GM23338 (cell line): ENCODE results near the gene ASB2. TPM values are rescaled to one million over a fixed set of nuclear protein-coding genes. Genes with fewer than 3 reads are reported as not detected.

Source experiments
- ATAC-seq: fragments of 200-7000 bp; cut with Tn5 transposase; 3 replicates; pipeline ENCODE4 v1.9.1; 2020
- DNase-seq: peaks from one replicate; pipeline ENCODE4 v3.0.0-alpha.2; 2015; ENCODE audit warnings: low spot score
- H2AFZ ChIP-seq: fragments of 200-600 bp; sonication (generic); 2 replicates; pipeline ENCODE4 v1.8.0; 2016; ENCODE audit warnings: antibody characterized with exemption, mild to moderate bottlenecking, moderate library complexity
- H3F3A ChIP-seq: fragments of 200-600 bp; sonication (generic); replicated peaks from 2 replicates; pipeline ENCODE4 v1.8.0; 2017; ENCODE audit warnings: antibody characterized with exemption, mixed run types, low read depth
- H3K27ac ChIP-seq: fragments of 200-600 bp; sonication (generic); 2 replicates; pipeline ENCODE4 v1.6.1; 2016; ENCODE audit warnings: low read depth
- H3K27me3 ChIP-seq: fragments of 200-600 bp; sonication (generic); 2 replicates; pipeline ENCODE4 v1.8.0; 2016; ENCODE audit warnings: mild to moderate bottlenecking, mixed run types, moderate library complexity; ENCODE audit not compliant: insufficient read depth
- H3K36me3 ChIP-seq: fragments of 200-600 bp; sonication (generic); 2 replicates; pipeline ENCODE4 v1.8.0; 2016; ENCODE audit warnings: mild to moderate bottlenecking; ENCODE audit not compliant: insufficient read depth
- H3K4me1 ChIP-seq: fragments of 200-600 bp; sonication (generic); 2 replicates; pipeline ENCODE4 v1.8.0; 2016; ENCODE audit warnings: mild to moderate bottlenecking, moderate library complexity; ENCODE audit not compliant: insufficient read depth
- H3K4me2 ChIP-seq: fragments of 200-600 bp; sonication (generic); 2 replicates; pipeline ENCODE4 v1.7.1; 2017; ENCODE audit warnings: mixed run types
- H3K4me3 ChIP-seq: fragments of 200-600 bp; sonication (generic); 2 replicates; pipeline ENCODE4 v1.6.1; 2016; ENCODE audit warnings: mixed run types
- H3K79me2 ChIP-seq: fragments of 200-600 bp; sonication (generic); replicated peaks from 2 replicates; pipeline ENCODE4 v1.8.0; 2017; ENCODE audit warnings: mild to moderate bottlenecking; ENCODE audit not compliant: insufficient read depth
- H3K9me2 ChIP-seq: fragments of 200-600 bp; sonication (generic); 2 replicates; pipeline ENCODE4 v1.8.0; 2017; ENCODE audit not compliant: insufficient read depth
- H4K20me1 ChIP-seq: fragments of 200-600 bp; sonication (generic); replicated peaks from 2 replicates; pipeline ENCODE4 v1.8.0; 2017; ENCODE audit warnings: mild to moderate bottlenecking; ENCODE audit not compliant: insufficient read depth
- H3K27ac Mint-ChIP-seq: 2 replicates; pipeline ENCODE4 v1.8.0; 2020; ENCODE audit warnings: inconsistent platforms, mild to moderate bottlenecking, moderate library complexity, mixed read lengths
- H3K27me3 Mint-ChIP-seq: 3 replicates; pipeline ENCODE4 v1.8.0; 2022; ENCODE audit warnings: low read depth, mild to moderate bottlenecking, moderate library complexity, mixed read lengths, inconsistent platforms; ENCODE audit not compliant: insufficient read depth, poor library complexity
- H3K36me3 Mint-ChIP-seq: 3 replicates; pipeline ENCODE4 v1.8.0; 2021; ENCODE audit warnings: low read depth, mild to moderate bottlenecking, inconsistent platforms, moderate library complexity, mixed read lengths
- H3K4me1 Mint-ChIP-seq: 3 replicates; pipeline ENCODE4 v1.8.0; 2020; ENCODE audit warnings: mild to moderate bottlenecking, inconsistent platforms, mixed read lengths
- H3K4me3 Mint-ChIP-seq: 3 replicates; pipeline ENCODE4 v1.8.0; 2021; ENCODE audit warnings: moderate library complexity, mild to moderate bottlenecking, inconsistent platforms, mixed read lengths
- H3K9me3 Mint-ChIP-seq: 3 replicates; pipeline ENCODE4 v1.8.0; 2020; ENCODE audit warnings: moderate library complexity, mild to moderate bottlenecking, inconsistent platforms, mixed read lengths
- CREB1 ChIP-seq: fragments of 250-450 bp; sonication (Bioruptor Pico); IDR thresholded peaks from 2 replicates; pipeline ENCODE4 v1.5.0; 2020; ENCODE audit warnings: low read depth, mild to moderate bottlenecking, moderate library complexity
- CTCF ChIP-seq, 2 experiments: fragments of 200-600 bp in 1 of 2; sonication (generic) in 1 of 2; conservative IDR thresholded peaks; 2 replicates each; pipeline versions ENCODE4 v1.5.1 to v1.6.1; 2016 to 2017; ENCODE audit warnings: antibody characterized with exemption in 2 of 2, low read depth in 2 of 2, mild to moderate bottlenecking in 2 of 2, moderate library complexity in 1 of 2
- ETS1 ChIP-seq: IDR thresholded peaks from 2 replicates; pipeline ENCODE4 v1.6.1; 2016; ENCODE audit warnings: antibody characterized with exemption
- EZH2 ChIP-seq: fragments of 200-600 bp; sonication (generic); IDR thresholded peaks from one replicate; pipeline ENCODE4 v1.8.0; 2017; ENCODE audit warnings: antibody characterized with exemption, mild to moderate bottlenecking, low read depth; ENCODE audit not compliant: unreplicated experiment
- JUNB ChIP-seq: IDR thresholded peaks from one replicate; pipeline ENCODE4 v1.6.1; 2016; ENCODE audit warnings: antibody characterized with exemption; ENCODE audit not compliant: unreplicated experiment
- NANOG ChIP-seq: IDR thresholded peaks from 2 replicates; pipeline ENCODE4 v1.6.1; 2016; ENCODE audit warnings: antibody characterized with exemption, borderline replicate concordance
- POLR2AphosphoS5 ChIP-seq: IDR thresholded peaks from 2 replicates; pipeline ENCODE4 v1.6.1; 2016; ENCODE audit warnings: antibody characterized with exemption, low read depth
- REST ChIP-seq: IDR thresholded peaks from one replicate; pipeline ENCODE4 v1.6.1; 2018; ENCODE audit warnings: antibody characterized with exemption; ENCODE audit not compliant: unreplicated experiment
- STAT1 ChIP-seq: IDR thresholded peaks from one replicate; pipeline ENCODE4 v1.6.1; 2016; ENCODE audit warnings: antibody characterized with exemption; ENCODE audit not compliant: unreplicated experiment
- ZNF114 ChIP-seq: fragments of 250-450 bp; sonication (Bioruptor Pico); IDR thresholded peaks from 2 replicates; pipeline ENCODE4 v1.5.0; 2020; ENCODE audit warnings: mild to moderate bottlenecking, moderate library complexity
- ZNF331 ChIP-seq: fragments of 250-450 bp; sonication (Bioruptor Pico); IDR thresholded peaks from 2 replicates; pipeline ENCODE4 v1.5.0; 2020; ENCODE audit warnings: low read depth, mild to moderate bottlenecking, moderate library complexity
- ZNF462 ChIP-seq: fragments of 250-450 bp; sonication (Bioruptor Pico); IDR thresholded peaks from 2 replicates; pipeline ENCODE4 v1.5.0; 2020; ENCODE audit warnings: mild to moderate bottlenecking, moderate library complexity
- polyA plus RNA-seq: library from polyadenylated mRNA; unstranded; fragments of >200 nt; fragmentation: Nextera tagmentation; extraction: Ambion mirVana; gene quantifications from 2 replicates; pipeline ENCODE4 v1.2.1, GENCODE V29; 2016
- total RNA-seq: library from RNA; depleted of rRNA; stranded (reverse); fragments of >200 nt; shearing (Covaris generic); gene quantifications from 2 replicates; pipeline ENCODE4 v1.2.3, GENCODE V29; 2014

The ASB2 gene
- total and polyA plus RNA-seq, 2 experiments from 2014 or later = 1.2 to 1.7 TPM

GRCh38 chr14:93892505-93892839 lies 83.9 kb downstream of the ASB2 start:
- Histone ChIP-seq H3K9me2 (no peaks in the 10 kb centered on the region), H3K27ac (no peak overlapping the region), H3K4me1 (peaks cover 20% of the 10 kb centered on the region), H2AFZ (peak overlapping the region; percentile 94), H3K27me3 (no peaks in the 10 kb centered on the region), H3K4me3 (no peak overlapping the region), H4K20me1 (no peaks in the 10 kb centered on the region), H3K36me3 (no peaks in the 10 kb centered on the region; the same call in 1 of the 2 replicates), H3K79me2 (no peaks in the 10 kb centered on the region), H3K4me2 (no peak overlapping the region), H3F3A (no peaks in the 10 kb centered on the region)
- ATAC-seq (no peak), DNase-seq (no peak)
- TF ChIP-seq NANOG (no peak), POLR2AphosphoS5 (no peak), STAT1 (no peak), REST (no peak), ZNF114 (no peak), ETS1 (no peak), CREB1 (CRISPR knock-in tag) (no peak), ZNF331 (CRISPR knock-in tag) (no peak), ZNF462 (CRISPR knock-in tag) (no peak), JUNB (no peak), EZH2 (no peak), CTCF (conservative IDR thresholded peaks at IDR 0.05; ENCODE audit: low read depth in 2 of 2) (no peak)
- Mint-ChIP-seq H3K27ac (no peak overlapping the region), H3K27me3 (peaks cover 10% of the 10 kb centered on the region), H3K36me3 (no peaks in the 10 kb centered on the region), H3K4me1 (peaks cover 39% of the 10 kb centered on the region), H3K4me3 (no peak overlapping the region), H3K9me3 (no peaks in the 10 kb centered on the region; the same call in 2 of the 3 replicates)
